ENCODE measurements around the gene FADS2.
A peak's percentile ranks its signal among the peaks of the same experiment; 100 is the strongest.

FADS2 gene

DNA sequence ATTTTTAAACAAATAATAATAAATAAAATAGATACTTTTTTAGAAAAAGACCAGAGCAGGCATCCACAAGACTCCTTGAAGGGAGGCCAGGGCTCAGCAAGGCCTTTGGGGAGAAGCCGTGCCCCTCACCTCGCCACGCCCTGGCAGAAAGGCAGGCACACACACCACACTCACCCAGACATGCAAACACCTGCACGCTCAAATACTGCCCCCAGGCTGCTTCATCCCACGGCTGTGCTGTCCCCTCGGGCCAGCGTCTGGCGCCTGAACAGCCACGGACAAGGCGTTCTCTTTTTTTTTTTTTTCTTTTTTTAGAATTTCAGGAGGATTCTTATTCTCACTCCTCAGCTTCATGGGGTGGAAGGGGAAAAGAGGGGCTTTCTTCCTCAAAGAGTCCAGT is 61.7 kb downstream of the FADS2 start:
- DNase-seq: no peak

DNA sequence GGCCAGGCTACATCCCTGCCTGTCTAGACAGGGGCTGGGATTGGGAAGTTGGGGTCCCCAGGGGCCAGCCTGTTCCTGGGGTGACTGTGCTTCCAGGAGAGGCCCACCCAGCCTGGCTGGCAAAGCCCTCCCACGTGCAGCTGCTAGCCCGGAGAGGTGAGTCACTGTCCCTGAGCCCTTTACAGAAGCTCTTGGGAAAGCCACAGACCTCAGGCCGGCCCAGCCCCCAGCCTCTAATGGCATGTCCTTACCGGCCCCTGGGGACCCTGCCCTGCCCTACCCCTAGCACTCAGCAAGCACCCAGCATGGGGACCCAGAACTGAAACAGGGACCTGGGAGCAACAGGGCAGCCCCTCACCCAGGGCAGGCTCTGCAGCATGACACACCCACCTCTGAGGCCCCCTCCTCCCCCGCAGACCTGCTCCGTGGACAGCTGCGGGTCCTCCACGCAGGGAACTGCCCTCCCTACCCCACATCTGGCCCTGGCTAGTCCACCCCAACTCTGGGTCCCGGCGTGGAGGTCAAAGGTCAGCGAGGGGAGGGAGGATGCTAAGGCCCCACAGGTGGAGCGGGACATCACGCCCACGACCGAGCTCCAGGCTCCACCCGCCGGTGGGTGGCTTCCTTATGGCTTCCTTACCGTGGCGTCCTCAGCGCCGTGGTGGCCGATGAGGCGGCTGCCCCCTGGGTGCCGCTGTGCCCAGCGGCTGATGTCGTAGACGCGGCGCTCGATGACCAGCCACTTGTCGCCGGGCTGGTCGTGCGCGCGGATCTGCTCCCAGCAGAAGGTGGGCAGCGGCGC is 62.6 kb downstream of the FADS2 start:
- DNase-seq: peak; percentile 23

DNA sequence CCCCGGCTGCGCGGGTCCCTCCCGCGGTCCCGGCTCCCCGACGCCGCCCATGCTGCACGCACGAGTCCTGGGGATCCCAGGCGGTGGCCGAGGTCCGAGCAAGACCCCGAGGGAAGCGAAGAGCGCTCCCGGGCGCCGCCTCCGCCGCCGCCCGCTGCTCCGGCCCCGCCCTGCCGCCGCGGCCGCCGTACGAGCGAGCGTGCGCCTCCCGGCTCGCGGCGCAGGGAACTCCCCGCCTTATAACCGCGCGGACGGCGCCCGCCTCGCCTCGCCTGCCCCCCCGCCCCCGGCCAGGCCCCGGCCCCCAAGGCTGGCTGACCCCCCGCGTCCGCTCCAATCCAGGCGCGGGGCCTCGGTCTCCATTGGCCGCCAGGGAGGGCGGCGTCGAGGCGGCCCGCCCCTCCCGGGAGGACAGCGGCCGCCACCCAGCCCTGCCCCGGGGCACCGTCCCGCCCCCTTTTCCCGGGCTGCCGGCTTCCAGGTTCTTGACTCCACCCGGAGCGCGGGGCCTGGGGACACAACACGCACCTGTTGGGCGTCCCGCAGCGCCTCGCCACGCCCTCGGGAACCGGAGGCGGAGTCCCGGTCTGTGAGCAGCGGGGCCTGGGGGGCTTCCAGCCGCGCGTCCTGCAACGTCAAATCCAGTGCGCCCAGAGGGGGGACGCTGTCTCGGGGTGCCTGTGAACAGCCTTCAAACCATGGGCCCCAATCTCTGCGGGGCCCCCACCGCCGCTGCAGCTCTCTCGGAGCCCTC is 63.4 kb downstream of the FADS2 start, which contains the start of gene FADS3:
FADS3 (minus strand) TSS at position 215 of the 754 bp plus-strand sequence; CDS start at position 51, 164 bp downstream.
- DNase-seq: peak; percentile 64

DNA sequence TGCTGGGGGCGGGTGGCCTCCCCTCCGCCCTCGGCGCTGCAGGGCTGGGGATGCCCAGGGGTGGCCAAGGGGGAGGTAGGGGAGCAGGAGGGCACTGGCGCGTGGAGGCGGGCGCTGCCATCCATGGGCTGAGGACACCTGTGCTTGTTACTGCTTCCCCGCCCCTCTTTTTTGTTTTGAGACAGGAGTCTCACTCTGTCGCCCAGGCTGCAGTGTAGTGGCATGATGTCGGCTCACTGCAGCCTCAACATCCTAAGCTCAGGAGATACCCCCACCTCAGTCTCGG is 63.9 kb downstream of the FADS2 start:
- no peak for DNase-seq

DNA sequence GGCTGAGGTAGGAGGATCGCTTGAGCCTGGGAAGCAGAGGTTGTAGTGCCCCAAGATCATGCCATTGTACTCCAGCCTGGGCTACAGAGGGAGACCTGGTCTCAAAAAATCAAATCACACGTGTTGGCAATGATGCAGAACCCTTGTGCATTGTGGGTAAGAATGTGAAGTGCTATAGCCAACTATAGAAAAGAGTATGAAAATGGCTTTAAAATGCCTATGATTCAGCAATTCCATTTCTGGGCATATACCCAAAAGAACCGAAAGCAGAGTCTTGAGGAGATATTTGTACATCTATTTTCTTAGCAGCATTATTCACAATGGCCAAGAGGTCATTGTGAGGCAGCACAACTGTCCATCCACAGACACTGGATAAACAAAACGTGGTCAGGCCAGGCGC is 65.9 kb downstream of the FADS2 start:
- DNase-seq: no peak

DNA sequence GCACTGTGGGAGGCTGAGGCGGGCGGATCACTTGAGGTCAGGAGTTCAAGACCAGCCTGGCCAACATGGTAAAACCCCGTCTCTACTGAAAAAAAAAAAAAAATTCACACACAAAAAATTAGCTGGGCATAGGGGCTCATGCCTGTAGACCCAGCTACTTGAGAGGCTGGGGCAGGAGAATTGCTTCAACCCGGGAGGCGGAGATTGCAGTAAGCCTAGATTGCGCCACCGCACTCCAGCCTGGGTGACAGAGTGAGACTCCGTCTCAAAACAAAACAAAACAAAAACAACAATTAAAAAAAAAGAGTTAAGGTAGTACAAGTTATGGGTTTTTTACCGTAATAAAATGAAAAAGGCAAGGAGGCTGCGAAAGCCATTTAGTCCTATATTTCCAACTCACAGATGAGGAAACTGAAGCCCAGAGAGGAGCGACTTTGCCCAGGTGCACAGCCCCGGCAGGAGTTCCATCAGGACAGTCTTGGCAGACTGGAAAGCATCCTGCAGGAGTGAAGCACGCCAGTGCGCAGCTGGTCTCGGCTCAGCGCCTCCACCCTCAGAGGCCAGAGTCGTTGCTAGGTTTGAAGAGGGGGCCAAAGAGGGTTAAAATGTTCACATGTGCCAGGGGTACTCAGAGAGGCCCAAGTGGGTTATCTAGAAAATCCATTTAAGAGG is 67.1 kb downstream of the FADS2 start:
- DNase-seq: no peak

DNA sequence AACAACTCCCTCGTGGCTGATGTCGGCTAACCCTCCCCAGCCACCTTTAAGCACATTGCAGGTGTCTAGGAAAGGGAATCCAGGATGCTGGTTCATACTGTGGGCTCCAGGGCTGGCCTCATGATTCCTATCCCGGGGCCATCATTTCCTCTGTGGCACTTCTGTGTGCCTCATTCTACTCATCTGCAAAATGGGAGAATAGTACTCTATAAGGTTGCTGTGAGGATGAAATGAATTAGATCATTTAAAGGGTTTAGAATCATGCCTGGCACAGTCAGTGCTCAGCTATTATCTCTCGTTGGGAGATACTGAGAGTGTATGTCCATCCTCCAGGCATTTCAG is 67.6 kb downstream of the FADS2 start:
- no peak for DNase-seq

DNA sequence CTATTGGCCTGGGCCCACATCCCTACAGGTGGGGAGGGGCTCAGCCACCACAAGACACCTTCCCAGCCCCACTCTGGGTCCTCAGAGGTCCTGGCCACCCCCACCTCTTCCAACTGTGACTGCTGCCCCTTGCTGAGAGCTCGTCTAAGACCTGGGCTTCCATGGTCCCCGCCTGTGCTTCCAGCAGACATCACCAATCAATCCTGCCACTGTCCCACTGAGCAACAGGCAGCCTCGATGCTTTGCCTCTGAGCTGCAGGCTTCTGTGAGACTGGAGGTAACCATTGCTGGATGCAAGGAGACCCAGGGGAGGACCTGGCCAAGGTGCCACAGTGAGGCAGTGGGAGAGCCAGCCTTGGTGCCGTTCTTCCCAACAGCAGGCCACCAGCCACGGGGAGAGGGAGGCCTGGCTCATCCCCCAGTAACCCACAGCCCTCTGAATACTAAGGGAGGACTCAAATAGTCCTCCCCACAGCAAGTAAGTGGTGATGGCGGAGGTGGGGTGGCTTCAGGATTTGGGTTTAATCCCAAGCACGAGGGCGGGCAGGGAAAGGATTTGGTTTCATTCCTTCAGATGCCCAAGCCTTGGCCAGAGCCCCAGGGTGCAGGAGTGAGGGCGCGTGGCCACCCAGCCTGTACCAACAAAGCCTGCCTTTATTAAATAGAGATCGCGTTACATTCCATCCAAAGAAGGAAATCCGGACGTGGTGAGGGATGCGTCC is 68.7 kb downstream of the FADS2 start:
- no peak for DNase-seq

DNA sequence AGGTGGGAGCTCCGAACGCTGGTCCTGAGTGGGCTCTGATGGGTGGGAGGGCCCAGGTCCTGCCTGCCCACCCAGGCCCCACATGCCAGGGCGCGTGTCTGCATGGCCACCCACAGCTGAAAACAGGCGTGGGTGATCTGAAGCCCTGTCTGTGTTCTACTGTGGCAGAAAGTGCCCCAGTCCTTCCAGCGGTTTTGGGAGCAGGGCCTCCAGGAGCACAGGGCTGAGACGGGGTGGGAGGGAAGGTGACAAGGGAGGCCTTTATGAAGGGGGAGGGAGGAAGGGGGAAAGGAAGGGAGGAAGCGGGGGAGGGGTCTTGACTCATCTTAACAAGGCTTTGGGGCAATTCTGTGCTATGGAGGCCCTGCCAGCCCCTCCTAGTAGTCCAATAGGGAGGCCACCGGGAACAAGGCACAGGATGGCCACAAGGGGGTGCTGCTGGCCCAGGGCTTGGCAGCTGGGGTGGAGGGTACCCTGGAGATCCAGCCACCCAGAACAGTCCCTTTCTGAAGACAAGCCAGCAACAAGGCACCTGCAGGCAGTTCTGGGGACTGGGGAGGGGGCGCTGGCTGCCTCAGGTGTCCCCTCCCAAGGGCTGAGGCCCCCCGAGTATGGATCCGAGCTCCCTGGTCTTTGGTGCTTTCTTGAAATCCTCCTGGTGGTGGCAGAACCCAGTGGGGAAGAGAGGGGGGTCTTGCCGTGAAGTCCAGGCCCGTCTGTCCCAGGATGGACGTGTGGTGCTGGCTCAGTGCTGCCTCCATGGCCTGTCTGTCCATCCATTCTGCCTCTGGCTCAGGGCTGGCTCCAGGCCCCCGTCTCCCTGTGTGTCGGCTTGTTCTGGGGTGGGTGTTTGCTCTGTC is 69.5 kb downstream of the FADS2 start:
- DNase-seq: peak; percentile 69

DNA sequence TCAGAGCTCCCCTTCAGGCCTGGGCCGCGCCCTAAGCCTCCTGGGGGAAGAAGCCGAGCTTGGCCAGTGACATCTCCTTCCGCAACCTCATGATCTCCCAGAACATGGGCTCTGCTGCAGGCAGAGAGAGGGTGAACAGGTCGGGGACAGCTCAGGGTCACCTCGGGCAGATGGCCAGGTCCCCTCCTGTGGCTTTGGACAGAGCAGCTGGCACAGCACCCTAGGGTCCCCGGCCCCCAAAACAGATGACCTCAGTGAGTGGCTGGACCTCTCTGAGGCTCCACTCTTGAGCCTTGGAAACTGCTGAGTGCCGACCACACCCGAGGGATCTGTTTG is 70.1 kb downstream of the FADS2 start:
- DNase-seq: no peak

DNA sequence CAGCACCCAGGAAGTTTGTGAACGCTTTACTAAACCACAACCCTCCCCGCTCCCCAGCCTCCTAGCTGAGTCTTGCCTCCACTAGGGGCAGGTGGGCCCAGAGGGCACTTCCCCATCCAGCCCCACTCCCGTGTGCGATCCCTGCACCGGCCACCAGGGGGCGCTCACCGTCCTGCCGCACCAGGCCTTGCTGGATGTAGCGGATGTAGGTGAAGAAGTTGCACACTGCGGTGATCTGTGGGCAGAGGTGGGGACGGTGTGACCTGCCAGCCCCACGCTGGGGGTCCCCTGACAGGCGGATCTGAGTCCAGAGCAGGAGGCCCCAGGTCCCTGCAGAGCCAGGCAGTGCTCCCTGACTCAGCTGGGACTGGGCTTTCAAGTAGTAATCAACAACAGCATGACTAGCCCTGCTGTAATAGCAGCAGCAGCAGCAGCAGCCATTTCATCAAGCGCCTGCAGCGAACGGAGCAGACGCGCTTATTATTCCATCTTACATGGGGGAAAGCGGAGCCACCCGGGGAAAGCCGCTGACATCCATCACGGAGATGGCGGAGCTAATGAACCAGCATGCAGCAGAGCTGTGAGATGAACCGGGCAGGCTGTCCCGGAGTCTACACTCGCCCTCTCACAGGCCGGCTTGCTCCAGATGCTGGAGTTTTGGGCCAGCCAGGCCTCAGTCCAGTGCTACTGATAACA is 71.2 kb downstream of the FADS2 start:
- DNase-seq: peak; percentile 89

DNA sequence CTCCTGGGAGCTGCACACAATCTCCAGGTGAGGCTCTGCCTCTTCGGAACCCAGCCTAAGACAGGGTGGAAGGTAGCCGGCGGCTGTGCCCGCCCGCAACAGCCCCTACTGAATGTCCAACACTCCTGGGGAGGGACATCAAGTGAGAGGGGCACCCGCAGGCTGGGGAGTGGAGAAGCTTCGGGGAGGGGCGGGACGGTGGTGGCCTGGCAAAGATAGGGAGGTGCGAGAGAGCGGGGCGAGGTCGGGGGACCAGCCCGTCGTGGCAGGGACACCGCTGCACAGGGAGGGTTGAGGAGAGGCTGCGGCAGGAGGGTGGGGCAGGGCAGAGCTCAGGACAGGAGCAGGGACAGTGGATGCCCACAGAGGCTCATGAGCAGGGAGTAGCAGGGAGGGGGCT is 72.2 kb downstream of the FADS2 start:
- DNase-seq: no peak

DNA sequence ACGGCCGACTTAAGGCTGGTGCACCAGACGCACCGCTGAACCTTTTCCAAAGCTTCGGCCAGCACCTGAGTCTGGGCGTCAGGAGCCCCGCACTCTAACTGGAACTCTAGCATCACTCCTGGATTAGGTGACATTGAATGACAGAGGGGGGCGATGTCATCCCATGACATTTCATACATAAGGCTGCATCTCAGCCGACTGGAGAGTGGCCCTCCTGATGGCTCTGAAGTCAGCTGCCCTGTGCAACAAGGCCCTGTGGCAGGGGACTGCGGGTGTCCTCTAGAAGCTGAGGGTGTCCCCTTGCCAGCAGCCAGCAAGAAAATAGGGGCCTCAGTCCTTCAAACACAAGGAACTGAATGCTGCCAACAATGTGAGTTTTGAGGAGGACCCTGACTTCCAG is 73.3 kb downstream of the FADS2 start:
- DNase-seq: no peak

DNA sequence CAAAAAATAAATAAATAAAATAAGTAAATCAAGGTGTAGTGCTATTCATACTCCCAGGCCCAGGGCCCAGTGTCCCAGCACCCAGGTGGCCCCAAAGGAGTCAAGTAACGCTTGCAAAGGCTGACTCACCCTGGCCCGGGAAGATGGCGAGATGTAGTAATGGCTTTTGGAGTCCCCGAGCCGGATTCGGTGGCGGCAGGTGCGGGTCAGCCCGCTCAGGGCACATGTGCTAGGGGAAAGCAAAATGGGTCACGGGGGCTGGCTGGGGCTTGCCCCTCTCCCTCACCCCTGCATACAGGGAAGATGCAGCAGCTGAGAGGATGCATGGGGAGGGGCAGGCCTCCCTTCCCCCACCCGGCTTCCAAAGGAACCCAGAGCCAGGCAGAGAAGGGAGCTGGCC is 74.2 kb downstream of the FADS2 start:
- DNase-seq: no peak

DNA sequence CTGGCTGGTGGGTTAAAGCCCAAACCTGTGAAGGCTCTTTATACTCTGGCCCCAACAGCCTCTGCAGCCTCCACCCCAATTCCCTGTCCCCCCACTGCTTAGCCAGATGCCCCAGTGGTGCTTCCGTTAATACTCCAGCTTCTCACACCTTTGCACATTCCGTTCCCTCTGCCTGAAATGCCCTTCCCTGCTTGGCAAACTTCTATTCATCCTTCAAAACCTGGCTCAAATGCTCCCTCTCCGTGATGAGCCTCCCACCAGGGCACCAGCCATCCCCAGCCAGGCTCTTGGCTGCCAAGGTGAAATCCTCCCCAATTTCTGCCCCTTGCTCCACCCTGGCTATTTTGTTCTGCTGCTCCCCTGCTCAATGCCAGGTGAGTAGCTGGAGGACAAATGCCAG is 75.7 kb downstream of the FADS2 start:
- no peak for DNase-seq

DNA sequence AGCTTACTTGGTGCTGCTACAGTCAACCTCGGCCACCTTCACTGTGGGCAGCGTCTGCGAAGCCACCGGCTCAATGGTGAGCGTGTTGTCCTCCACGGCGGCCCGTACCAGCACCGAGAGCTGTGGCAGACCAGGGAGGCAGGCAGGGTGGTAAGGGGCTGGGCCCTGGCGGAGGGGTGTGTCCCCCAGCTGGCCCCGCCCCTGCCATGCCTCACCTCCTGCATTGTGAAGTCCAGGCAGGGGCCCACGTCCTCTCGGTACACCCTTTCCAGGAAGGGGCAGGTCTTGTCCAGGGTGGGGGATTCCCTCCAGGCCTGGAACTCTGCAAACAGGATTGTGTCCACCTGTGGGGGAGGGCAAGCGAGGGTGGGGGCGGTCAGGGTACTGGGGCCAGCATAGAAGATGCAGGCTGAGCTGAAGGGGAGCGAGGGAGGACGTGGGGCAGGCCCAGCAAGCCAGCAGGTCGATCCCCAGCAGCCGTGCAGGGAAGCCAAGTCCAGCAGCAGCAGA is 76.5 kb downstream of the FADS2 start:
- DNase-seq: no peak

DNA sequence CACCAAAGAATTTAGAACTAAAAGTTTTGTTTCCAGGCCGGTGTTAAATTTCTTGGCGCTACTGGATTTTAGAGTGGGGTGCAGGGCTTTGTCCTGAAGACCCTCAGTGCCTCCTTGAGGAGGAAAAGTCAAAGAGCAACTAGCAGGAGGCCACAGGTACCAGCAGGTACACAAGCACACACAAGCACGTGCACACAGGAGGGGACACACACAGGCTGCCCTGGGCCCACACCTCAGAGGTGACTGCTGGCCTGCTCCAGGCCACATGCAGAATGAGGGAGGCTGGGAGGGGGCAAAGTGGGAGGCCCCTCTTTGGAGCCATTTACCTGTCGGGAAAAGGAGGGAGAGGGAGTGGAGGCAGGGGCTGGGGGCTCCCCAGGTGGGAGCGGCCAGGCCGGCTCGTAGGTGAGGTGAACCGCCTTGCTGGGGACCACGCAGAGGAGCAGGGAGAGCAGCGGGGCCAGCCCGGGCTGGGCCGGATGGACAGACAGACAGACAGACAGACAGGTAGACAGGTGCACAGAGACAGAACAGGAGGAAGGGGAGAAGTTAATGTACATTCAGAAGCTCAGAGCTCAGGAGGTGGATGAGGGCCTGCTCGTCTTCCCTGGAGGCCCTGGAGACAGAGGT is 77.1 kb downstream of the FADS2 start:
- no peak for DNase-seq

DNA sequence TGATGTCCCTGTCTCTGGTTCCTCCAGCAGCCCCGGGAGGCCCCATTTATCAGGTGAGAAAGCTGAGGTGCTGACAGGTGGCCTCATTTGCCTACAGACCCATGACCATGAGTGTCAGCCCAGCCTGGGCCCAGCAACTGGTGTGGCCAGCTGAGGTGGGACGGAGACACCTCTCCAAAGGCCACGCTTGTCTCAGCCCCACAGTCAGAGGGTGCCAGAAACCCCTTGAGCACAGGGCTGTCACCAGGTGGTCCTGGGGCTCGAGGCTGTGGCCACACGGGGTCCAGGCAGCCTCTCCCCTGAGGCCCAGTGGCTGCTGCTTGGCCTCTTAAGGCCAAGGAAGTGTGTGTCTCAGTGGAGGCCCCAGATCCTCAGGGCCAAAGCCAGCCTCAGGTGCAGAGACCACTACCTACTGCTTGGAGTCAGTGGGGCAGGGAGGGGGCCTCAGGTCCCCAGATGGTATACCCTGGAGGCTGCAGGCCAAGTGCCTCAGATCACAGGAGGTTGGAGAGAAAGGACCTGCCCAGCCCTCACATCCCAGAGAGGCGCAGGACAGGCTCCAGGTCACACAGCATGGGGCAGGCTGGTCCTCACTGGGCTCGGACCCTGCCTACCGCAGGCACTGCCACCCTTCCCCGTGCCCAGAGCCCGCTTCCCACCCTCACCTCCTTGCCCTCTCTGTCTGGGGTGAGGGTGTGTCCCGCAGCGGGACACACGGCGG is 77.9 kb downstream of the FADS2 start:
- no peak for DNase-seq

DNA sequence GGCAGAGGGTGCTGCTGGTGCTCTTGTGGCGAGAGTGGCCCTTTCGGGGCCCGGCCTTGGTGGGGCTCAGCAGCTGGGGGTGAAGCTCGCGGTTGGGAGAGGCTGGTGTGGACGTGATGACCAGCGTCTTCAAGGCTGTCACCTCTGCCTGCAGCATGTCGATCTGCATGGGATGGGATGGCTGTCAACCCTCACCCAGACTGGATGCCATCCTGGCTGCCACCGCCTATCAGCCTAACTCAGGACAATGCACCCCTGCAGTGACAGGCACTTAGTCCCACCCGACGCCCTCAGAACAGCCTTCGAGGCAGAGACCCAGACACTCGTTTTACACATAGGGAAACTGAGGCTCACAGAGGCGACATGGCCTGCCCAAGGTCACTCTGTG is 78.4 kb downstream of the FADS2 start:
- no peak for DNase-seq

DNA sequence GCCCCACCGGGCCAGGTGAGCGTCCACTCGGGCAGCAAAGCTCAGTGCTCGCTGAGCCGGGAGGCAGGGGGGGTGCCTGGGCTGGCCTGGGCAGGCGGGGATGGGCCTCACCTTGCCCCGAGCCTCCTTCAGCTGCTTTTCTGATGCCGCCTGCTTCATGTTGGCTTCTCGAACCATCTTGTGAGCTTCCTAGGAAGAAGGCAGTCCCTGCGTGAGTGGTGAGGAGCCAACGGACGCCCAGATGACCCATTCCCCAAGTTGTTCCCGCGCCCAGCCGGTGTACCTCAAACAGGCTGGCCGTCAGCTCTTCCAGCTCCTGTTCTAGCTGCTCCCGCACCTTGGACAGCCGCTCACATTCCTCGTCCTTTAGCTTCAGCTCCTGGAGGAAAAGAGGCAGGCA is 79.2 kb downstream of the FADS2 start:
- no peak for DNase-seq

Measured in central memory CD4-positive, alpha-beta T cell (primary cell).